CD4-positive, alpha-beta T cell treated with Interleukin-4 for 1 hour (primary cell): ENCODE measurements around the gene DES.

Experiments used
- DNase-seq, 2 donors: peaks; one replicate each; pipeline ENCODE4 v3.0.0-alpha.2; 2020 to 2022

Gene DES

GRCh38 chr2:219441451-219442255, 23.5 kb downstream of the DES start:
- DNase-seq: peak; percentile 53 to 62

GRCh38 chr2:219442256-219443015, 24.3 kb downstream of the DES start:
- DNase-seq: no peak

GRCh38 chr2:219443016-219443696, 25.0 kb downstream of the DES start:
- no peak for DNase-seq

GRCh38 chr2:219443697-219444023, 25.5 kb downstream of the DES start:
- DNase-seq: no peak

- no peak for DNase-seq
These were observed 26.5 kb downstream of the DES start for GRCh38 chr2:219444566-219445091.

- no peak for DNase-seq
These were observed 27.1 kb downstream of the DES start for GRCh38 chr2:219445220-219445640.

GRCh38 chr2:219446101-219446504, 27.9 kb downstream of the DES start:
- DNase-seq: no peak

- DNase-seq: no peak
These were observed 28.5 kb downstream of the DES start for GRCh38 chr2:219446689-219447088.

- DNase-seq: no peak
These were observed 29.3 kb downstream of the DES start for GRCh38 chr2:219447242-219448098.

- DNase-seq: no peak
These were observed 30.1 kb downstream of the DES start for GRCh38 chr2:219448099-219448775.

- DNase-seq: no peak
These were observed 30.7 kb downstream of the DES start for GRCh38 chr2:219448776-219449341.

GRCh38 chr2:219449609-219450008, 31.4 kb downstream of the DES start:
- no peak for DNase-seq

GRCh38 chr2:219451661-219452360, 33.6 kb downstream of the DES start:
- no peak for DNase-seq

- no peak for DNase-seq
These were observed 34.5 kb downstream of the DES start for GRCh38 chr2:219452361-219453317.

- no peak for DNase-seq
These were observed 35.8 kb downstream of the DES start for GRCh38 chr2:219453671-219454590.

GRCh38 chr2:219455581-219455980, 37.4 kb downstream of the DES start:
- DNase-seq: no peak

- no peak for DNase-seq
These were observed 39.7 kb downstream of the DES start for GRCh38 chr2:219457784-219458369.

GRCh38 chr2:219458996-219459395, 40.8 kb downstream of the DES start:
- DNase-seq: no peak
